Mucosa of rectum (tissue), 2 donors: ENCODE results near the gene CDC42BPA.
"Not testable (repeated sequence)": the region's sequence is repeated elsewhere in the genome, so short reads cannot be mapped to it uniquely, and the experiment has no call there.

Experiments
- H3K27ac ChIP-seq, 2 donors: one replicate each; pipeline ENCODE4 v1.7.0; 2013; ENCODE audit warnings: inconsistent platforms in 2 of 2, low read depth in 2 of 2, low read length in 2 of 2
- H3K27me3 ChIP-seq, 2 donors: one replicate each; pipeline ENCODE4 v1.7.0; 2013; ENCODE audit warnings: low read length in 2 of 2; ENCODE audit not compliant: control insufficient read depth in 2 of 2, insufficient read depth in 2 of 2
- H3K36me3 ChIP-seq, 2 donors: one replicate each; pipeline ENCODE4 v1.7.0; 2013; ENCODE audit warnings: low read length in 2 of 2; ENCODE audit not compliant: control insufficient read depth in 2 of 2, insufficient read depth in 2 of 2
- H3K4me1 ChIP-seq, 2 donors: one replicate each; pipeline ENCODE4 v1.7.0; 2013; ENCODE audit warnings: low read length in 2 of 2, mild to moderate bottlenecking in 1 of 2; ENCODE audit not compliant: control insufficient read depth in 2 of 2, insufficient read depth in 2 of 2
- H3K4me3 ChIP-seq, 2 donors: one replicate each; pipeline ENCODE4 v1.7.0; 2013; ENCODE audit warnings: low read length in 2 of 2
- H3K9ac ChIP-seq, 2 donors: one replicate each; pipeline ENCODE4 v1.7.0; 2013; ENCODE audit warnings: low read length in 2 of 2, low read depth in 1 of 2, mild to moderate bottlenecking in 1 of 2
- H3K9me3 ChIP-seq, 2 donors: one replicate each; pipeline ENCODE4 v1.7.0; 2013; ENCODE audit warnings: low read length in 2 of 2; ENCODE audit not compliant: control insufficient read depth in 2 of 2
- donor health status: healthy.
- donor health status: Normal muscosa, but diverticular disease.

The CDC42BPA gene

GRCh38 chr1:227242811-227243682, 75.2 kb downstream of the CDC42BPA start:
- H3K4me3 ChIP-seq, result no peak overlapping the region
- H3K36me3 ChIP-seq, result no peaks in the 10 kb centered on the region
- H3K27ac ChIP-seq, result no peak overlapping the region
- H3K27me3 ChIP-seq, result no peaks in the 10 kb centered on the region
- H3K9ac ChIP-seq, result no peak overlapping the region
- H3K9me3 ChIP-seq, result no peaks in the 10 kb centered on the region
- peaks cover 0 to 9% of the 10 kb centered on the region in 2 donors for H3K4me1 ChIP-seq

GRCh38 chr1:227240983-227241382, 77.3 kb downstream of the CDC42BPA start:
- H3K4me1 ChIP-seq, result peaks cover 0 to 9% of the 10 kb centered on the region in 2 donors
- H3K27me3 ChIP-seq, result no peaks in the 10 kb centered on the region
- H3K27ac ChIP-seq, result no peak overlapping the region
- H3K36me3 ChIP-seq, result no peaks in the 10 kb centered on the region
- H3K9me3 ChIP-seq, result no peaks in the 10 kb centered on the region
- H3K4me3 ChIP-seq, result no peak overlapping the region
- H3K9ac ChIP-seq, result no peak overlapping the region

- no peaks in the 10 kb centered on the region for H3K27me3 ChIP-seq
- no peak overlapping the region for H3K27ac ChIP-seq
- no peaks in the 10 kb centered on the region for H3K9me3 ChIP-seq
- H3K36me3 ChIP-seq, result no peaks in the 10 kb centered on the region
- H3K9ac ChIP-seq, result no peak overlapping the region
- H3K4me3 ChIP-seq, result no peak overlapping the region
- no peaks in the 10 kb centered on the region for H3K4me1 ChIP-seq
Observed at GRCh38 chr1:227234998-227235405, 83.3 kb downstream of the CDC42BPA start.

- not testable (repeated sequence) for H3K36me3 ChIP-seq, H3K4me1 ChIP-seq, H3K27me3 ChIP-seq, H3K4me3 ChIP-seq, H3K9me3 ChIP-seq, H3K9ac ChIP-seq, H3K27ac ChIP-seq
Observed at GRCh38 chr1:227231128-227231527, 87.2 kb downstream of the CDC42BPA start.

GRCh38 chr1:227228201-227228600, 90.1 kb downstream of the CDC42BPA start:
- H3K27ac ChIP-seq, result no peak overlapping the region
- peaks cover 0 to 3% of the 10 kb centered on the region in 2 donors for H3K4me1 ChIP-seq
- H3K4me3 ChIP-seq, result no peak overlapping the region
- H3K9me3 ChIP-seq, result no peaks in the 10 kb centered on the region
- H3K27me3 ChIP-seq, result no peaks in the 10 kb centered on the region
- no peak overlapping the region for H3K9ac ChIP-seq
- no peaks in the 10 kb centered on the region for H3K36me3 ChIP-seq

GRCh38 chr1:227227761-227228160, 90.5 kb downstream of the CDC42BPA start:
- H3K36me3 ChIP-seq, result no peaks in the 10 kb centered on the region
- peaks cover 0 to 3% of the 10 kb centered on the region in 2 donors for H3K4me1 ChIP-seq
- no peak overlapping the region for H3K9ac ChIP-seq
- no peaks in the 10 kb centered on the region for H3K9me3 ChIP-seq
- H3K4me3 ChIP-seq, result no peak overlapping the region
- H3K27ac ChIP-seq, result no peak overlapping the region
- no peaks in the 10 kb centered on the region for H3K27me3 ChIP-seq

GRCh38 chr1:227225715-227226346, 92.5 kb downstream of the CDC42BPA start:
- Histone ChIP-seq H3K27ac (no peak overlapping the region), H3K4me3 (no peak overlapping the region), H3K4me1 (peaks cover 0 to 3% of the 10 kb centered on the region in 2 donors), H3K9ac (no peak overlapping the region), H3K9me3 (no peaks in the 10 kb centered on the region), H3K36me3 (no peaks in the 10 kb centered on the region), H3K27me3 (no peaks in the 10 kb centered on the region)

GRCh38 chr1:227223171-227223806, 95.0 kb downstream of the CDC42BPA start:
- no peak overlapping the region for H3K4me3 ChIP-seq
- H3K36me3 ChIP-seq, result no peaks in the 10 kb centered on the region
- H3K27ac ChIP-seq, result no peak overlapping the region
- H3K9me3 ChIP-seq, result no peaks in the 10 kb centered on the region
- no peak overlapping the region for H3K9ac ChIP-seq
- no peaks in the 10 kb centered on the region for H3K27me3 ChIP-seq
- peaks cover 0 to 12% of the 10 kb centered on the region in 2 donors for H3K4me1 ChIP-seq

GRCh38 chr1:227219715-227220292, 98.5 kb downstream of the CDC42BPA start:
- peak overlapping the region in 1 of 2 donors; percentile 57 for H3K9ac ChIP-seq
- H3K27ac ChIP-seq, result peak overlapping the region; percentile 70 to 83
- peaks cover 0 to 12% of the 10 kb centered on the region in 2 donors for H3K4me1 ChIP-seq
- peak overlapping the region in 1 of 2 donors; percentile 16 for H3K4me3 ChIP-seq
- H3K9me3 ChIP-seq, result no peaks in the 10 kb centered on the region
- no peaks in the 10 kb centered on the region for H3K36me3 ChIP-seq
- H3K27me3 ChIP-seq, result no peaks in the 10 kb centered on the region
